EH (cell line): ENCODE measurements around the gene ZFAND3.

Source experiments
- DNase-seq: peaks from one replicate; pipeline ENCODE4 v3.0.0-alpha.2; 2015; ENCODE audit warnings: low read depth

The ZFAND3 gene

DNA sequence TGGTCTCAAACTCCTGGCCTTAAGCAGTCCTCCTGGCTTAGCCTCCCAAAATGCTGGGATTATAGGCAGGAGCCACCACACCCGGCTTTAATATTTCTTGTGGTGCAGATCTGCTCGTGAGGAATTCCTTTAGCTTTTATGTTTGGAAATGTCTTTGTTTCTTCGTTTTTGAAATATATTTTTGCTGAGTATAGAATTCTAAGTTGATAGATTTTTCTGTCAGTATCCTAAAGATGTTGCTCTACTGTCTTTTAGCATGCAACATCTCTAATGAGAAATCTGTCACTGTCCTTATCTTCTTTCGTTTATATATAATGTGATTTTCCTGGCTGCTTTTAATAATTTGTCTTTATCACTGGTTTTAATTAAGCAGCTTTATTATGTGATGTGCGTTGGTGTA lies 75.1 kb downstream of the ZFAND3 start:
- DNase-seq: no peak

DNA sequence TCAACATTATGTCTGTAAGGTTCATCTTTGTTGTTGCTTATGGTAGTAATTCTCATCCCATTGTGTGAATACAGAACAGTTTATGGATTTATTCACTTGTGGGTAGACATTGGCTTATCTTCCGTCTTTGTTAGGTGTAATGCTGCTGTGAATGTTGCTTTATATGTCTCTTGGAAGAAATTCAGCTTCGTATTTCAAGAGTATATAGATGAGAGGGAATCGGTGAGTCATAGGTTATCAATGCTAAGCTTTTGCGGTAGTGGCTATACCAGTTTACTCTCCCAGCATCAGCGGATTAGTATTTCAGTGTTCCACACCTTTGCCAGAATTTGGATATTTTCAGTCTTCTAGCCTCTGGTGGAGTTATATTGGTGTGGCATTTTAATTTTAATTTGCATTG lies 77.8 kb downstream of the ZFAND3 start:
- peak; percentile 28 for DNase-seq

DNA sequence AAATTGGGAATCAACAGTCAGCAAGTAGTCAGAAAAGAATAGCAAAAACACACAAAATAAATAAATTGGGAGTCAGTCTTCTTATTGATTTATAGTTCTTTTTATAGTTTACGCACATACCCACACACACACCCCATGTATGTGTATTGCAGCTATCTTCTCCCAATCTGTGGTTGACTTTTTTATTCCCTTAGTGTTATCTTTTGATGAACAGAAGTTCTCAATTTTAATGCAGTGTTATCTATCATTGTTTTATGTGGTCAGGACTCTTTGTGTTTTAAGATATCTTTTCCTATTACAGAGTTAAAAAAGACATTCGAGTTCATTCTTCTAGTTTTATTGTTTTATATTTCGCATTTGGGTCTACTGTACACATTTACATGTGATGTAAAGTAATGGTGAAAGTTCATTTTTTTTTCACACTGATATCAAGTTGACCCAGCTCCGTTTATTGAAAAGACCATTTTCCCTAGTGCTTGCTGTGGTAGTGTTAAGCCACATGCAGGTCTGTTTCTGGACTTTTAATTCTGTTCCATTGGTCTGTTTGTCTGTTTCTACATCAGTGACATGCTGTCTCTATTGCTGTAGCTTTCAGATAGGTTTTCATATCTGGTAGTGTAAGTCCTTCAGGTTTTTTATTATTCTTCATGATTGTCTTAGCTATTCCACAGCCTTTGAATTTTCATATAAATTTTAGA lies 78.4 kb downstream of the ZFAND3 start:
- no peak for DNase-seq

DNA sequence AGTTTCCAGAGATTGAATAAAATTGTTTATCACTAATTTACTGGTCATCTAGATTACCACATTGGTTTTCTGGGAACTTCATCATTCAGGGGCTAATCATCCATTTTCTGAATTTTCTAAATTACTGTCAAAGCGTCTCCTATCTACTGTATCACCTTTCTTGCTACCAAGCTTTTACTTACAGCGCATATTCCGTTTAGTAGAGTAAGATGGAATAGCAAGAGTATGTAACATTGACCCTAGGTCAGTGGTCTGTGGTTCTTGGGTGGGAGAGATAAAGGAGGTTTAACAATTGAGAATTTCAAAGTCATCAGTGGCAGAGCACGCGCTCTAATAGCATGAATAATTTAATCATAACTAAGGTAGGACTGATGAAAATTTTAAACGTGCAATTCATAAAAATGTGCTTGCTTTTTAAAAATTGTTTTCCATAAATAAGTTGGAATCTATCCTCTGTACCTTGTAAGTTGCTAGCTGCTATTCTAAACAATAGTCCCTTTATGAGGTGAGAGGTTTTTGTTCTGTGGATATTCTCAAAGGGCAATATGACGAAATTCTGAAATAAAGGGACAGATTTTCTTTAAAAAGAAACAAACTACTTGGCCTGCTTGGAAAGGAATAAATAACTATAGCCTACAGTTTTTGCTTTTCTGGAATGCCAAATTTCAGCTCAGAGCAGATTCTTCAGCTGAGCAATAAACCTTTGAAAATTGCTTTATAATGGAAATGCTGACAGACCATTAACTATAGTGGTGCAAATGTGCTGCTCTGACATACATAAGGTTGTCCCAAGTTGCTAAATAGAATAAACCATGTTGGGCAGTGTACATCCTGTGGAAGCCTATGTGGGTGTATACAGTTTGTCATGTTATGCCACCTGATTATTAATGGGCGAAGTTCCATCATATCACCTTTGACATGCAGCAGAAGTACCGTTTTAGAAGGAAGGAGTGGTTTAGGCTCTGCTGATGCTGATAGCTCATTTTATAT lies 84.1 kb downstream of the ZFAND3 start:
- no peak for DNase-seq

DNA sequence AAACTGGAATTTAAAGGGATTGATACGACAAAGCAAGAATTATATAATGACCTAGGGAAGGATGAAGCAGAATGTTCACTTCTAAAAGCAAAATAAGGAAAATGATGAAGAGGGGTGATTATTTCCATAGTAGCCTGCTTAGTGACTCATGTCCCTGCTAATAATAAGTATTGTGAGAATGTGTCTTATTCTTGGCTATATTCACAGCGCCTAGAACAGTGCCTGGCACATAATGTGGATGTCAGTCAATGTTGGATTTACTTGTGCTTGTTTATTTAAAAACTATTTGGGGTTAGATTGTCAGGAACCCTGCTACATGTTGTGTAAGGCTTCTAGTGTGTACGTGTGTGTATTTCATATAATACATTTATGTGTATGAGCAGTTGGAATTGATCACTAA lies 85.1 kb downstream of the ZFAND3 start:
- peak; percentile 31 for DNase-seq

DNA sequence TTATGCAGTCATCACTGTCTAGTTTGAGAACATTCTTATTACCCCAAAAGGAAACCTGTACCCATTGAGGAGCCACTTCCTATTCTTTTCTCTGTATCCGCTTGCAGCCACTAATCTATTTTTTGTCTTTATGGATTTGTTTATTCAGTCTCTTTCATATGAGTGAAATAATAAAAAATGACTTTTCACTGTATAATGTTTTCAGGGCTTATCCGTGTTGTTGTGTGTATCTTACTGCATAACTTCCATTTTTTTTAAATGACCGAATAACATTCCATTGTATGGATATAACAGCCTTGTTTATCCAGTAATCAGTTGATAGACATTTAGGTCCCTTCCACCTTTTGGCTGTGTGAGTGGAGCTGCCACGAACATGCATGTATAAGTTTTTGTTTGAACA lies 86.6 kb downstream of the ZFAND3 start:
- peak; percentile 45 for DNase-seq

DNA sequence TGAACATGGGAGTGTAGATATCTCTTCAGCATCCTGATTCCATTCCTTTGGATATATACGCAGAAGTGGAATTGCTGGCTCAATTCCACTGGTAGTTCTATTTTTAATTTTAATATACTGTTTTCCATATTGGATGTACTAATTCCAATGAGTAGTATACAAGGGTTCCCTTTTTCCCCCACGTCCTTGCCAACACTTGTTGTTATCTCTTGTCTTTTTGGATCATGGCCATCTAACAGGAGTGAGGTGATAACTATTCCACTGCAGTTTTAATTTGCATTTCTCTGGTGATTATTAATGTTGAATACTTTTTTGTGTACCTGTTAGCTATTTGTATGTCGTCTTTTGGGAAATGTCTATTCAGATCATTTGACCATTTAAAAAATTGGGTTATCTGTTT lies 91.5 kb downstream of the ZFAND3 start:
- no peak for DNase-seq

DNA sequence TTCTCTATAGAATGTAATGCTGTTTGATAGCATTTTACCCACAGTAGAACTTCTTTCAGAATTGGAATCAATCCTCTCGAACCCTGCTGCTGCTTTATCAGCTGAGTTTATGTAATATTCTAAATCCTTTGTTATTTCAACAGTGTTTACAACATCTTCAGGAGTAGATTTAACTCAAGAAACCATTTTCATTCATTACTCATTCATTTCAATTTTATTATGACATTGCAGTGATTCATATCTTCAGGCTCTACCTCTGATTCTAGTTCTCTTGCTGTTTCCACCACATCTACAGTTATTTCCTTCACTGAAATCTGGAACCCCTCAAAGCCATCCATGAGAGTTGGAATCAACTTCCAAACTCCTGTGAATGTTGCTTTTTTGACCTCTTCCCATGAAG lies 93.7 kb downstream of the ZFAND3 start:
- DNase-seq: peak; percentile 41

DNA sequence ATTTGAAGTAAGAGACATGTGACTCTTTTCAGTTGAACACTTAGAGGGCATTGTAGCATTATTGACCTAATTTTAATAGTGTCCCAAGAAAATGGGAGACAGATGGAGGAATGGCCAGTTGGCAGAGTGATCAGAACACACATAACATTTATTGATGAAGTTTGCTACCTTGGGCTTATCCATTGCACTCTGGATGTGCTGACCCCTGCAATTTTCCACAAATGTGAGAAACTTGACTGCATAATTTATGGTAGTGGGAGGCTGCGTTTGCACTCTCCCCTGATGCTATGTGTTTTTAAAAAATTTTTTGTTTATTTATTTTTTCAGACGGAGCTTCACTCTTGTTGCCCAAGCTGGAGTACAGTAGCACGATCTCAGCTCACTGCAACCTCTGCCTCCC lies 95.9 kb downstream of the ZFAND3 start:
- DNase-seq: no peak

DNA sequence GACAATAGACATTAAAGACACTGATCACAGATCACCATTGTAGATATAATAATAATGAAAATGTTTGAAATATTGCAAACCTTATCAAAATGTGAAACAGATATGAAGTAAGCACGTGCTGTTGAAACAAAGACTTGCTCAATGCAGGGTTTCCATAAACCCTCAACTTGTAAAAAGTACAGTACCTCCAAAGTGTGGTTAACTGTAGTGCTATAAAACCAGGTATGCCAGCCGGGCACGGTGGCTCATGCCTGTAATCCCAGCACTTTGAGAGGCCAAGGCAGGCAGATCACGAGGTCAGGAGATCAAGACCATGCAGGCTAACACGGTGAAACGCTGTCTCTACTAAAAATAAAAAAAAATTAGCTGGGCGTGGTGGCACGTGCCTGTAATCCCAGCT lies 96.6 kb downstream of the ZFAND3 start:
- DNase-seq: no peak

DNA sequence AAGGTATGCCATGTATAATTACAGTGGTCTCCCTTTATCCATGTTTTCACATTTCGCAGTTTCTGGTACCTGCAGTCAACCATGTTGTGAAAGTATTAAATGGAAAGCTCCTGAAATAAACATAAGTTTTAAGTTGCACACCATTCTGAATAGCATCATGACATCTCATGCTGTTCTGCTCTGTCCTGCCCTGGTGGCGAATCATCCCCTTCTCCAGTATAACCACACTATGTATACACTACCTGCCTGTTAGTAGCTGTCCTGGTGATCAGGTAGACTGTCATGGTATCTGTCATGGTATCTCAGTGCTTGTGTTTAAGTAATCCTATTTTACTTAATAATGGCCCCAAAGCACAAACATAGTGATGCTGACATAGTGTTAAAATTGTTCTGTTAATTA lies 97.1 kb downstream of the ZFAND3 start:
- no peak for DNase-seq

DNA sequence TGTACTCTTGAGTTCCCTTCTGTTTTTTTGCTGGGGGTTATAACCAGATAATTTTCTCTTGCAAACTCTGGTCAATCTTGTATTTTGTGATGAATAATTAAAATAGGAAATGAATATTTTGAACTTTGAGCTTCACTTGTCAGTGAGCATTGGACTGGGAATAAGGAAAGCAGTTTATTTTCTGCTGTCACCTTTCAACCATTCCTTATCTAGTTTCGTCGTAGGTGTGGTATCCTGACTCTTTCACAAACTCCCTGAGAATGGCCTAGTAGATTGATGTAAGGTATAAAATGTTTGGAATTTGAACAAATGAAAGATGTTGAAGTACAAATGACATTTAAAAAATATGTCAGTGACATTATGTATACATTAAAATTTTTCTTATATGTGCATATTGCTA lies 98.0 kb downstream of the ZFAND3 start:
- no peak for DNase-seq

DNA sequence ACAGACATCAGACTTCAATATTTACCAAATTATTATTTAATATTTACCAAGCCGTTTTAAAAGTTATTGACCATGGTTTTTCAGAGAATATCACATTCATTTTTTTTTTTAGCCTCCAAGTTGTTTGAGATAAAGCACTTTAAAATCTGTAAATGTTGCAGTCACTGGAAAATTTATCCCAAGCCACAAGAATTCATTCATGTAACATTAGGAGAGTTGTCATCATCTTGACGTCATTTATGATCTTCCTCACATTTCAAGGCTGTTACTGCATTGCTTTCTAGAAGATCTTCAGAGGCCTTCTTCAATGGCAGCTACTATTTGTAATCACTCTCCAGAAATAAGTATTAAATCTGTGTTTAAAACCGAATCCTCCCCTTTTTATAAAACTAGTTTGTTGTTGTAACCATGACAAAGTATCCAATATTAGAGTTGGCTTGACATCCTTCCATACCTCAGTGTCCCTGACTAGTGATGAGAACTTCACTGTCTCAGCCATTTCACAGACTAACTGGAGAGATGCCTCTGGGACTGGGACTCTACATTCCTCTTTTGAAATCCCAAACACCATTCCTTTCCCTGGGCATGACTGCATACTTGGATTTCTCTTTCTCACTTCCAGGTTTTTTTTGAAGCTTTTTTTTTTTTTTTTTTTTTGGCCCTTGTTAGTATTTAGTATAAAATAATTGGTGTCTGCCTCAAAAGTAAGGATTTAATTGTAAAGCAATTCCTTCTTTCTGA lies 100.1 kb downstream of the ZFAND3 start:
- peak; percentile 77 for DNase-seq

DNA sequence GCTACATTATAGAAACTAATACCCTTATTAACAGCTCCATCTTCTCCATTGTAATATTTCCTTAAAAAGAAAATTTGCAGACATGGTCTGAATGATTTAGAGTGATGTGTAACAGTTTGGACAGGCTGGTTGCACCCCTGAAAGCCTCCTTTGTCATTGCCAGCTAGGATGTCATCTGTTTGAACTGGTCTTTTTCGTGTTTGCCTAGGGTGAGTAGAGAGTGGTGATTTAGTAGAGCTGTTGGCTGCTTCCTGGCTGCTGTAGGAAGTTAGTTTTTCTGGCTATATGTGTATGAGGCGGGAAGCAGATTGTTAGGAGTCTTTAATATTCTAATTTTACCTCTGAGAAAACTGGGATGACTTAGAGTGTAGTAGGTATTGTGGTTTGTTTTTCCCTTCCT lies 101.1 kb downstream of the ZFAND3 start:
- DNase-seq: no peak

DNA sequence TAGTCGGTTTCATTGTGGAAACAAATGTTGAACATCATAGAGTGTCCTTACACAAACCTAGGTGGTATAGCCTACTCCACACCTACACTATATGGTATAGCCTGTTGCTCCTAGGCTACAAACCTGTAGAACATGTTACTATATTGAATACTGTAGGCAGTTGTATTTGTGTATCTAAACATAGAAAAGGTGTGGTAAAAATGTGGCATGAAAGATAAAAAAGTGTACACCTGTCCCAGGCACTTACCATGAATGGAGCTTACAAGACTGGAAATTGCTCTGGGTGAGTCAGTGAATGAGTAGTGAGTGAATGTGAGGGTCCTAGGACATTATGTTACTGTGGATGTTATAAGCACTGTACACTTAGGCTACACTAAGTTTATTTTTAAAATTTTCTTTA lies 103.0 kb downstream of the ZFAND3 start:
- no peak for DNase-seq

DNA sequence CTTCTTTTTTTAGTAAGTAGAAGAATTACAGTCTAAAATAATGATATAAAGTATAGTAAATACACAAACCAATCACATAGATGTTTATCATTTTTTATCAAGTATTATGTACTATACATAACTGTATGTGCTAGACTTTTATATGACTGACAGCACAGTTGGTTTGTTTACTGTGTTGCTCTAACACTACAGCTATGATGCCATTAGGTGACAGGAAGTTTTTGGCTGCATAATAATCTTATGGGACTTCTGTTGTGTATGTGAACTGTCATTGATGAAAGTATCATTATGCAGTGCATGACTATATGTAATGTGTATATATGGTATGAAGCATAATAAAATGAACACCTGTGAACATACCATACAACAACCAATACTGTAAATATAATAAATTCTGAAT lies 104.0 kb downstream of the ZFAND3 start:
- no peak for DNase-seq

DNA sequence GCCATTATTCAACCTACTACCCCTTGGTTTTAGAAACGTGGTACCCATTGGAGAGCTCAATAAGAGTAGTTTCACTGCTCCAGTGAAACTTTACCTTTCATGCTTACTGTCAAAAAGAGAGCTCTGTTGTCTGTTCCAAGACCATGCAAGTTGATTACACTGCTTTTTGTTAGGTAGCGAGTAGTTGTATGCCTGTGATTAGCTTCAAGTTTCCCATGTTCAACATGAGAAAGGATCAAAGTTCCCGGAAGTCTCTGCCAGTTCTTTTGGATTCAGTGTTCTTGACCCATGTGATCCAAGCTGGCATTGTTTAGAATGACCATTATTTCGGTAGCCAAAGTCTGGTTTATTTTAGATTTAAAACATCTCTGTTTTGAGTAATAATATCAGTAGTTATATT lies 107.1 kb downstream of the ZFAND3 start:
- DNase-seq: no peak

DNA sequence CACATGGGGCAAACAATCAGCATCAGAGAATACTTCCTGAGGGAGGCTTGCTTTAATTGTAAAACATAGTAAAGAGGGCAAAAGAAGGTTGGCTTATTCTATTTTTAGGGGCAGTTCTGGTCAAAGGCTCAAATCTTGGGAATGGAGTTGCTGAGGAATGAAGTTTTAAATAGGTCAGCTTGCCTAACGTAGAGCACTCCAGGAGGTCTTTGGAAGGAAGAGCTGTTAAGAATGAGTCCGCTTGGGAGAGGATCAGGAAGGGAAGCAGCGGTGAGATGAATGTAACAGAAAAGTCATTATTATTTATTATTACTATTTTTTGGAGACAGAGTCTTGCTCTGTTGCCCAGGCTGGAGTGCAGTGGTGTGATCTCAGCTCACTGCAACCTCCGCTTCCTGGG lies 108.7 kb downstream of the ZFAND3 start:
- peak; percentile 20 for DNase-seq

DNA sequence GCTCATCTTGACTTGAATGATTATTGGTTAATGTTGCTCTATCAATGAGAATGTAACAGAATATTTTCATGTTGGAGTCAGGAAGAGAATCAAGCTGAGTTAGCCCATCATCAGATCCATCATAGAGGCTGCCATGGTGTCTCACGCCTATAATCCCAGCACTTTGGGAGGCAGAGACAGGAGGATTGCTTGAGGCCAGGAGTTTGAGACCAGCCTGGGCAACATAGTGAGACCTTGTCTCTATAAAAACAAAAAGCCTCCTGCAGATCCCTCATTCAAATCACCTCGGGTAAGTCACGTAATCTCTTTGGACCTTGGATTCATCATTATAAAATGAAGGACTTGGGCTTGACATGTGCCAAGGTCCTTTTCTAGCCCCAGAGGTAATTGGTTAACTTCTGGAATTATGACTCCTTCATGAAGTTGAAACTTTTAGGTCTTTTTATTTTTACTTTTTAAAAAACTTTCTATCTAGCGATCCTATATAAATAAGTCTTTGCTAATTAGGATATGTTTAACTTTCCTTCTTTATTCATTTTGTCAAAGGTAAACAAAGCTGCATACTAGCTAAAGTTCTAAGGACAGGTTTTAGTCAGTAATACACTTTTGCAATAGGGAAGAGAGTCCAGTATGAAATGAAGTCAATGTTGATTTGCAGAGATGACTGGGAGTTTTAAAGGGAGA lies 110.9 kb downstream of the ZFAND3 start:
- no peak for DNase-seq

DNA sequence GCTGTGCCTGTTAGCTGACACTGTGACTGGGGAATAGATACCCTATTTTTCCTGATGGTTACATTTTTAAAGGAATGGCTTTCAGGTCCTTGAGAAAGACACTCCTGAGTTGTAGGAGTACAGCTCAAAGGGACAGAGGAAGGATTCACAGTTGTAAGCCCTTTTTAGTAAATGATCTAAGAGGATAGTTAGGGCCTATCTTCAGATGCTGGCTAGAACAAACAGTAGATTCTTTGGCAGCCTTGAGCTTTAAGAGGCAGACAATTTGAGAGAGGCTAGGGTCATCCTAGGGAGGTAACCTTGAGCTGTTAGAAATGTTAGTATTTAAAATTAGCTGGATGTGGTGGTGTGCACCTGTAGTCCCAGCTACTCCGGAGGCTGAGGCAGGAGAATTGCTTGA lies 111.5 kb downstream of the ZFAND3 start:
- no peak for DNase-seq

DNA sequence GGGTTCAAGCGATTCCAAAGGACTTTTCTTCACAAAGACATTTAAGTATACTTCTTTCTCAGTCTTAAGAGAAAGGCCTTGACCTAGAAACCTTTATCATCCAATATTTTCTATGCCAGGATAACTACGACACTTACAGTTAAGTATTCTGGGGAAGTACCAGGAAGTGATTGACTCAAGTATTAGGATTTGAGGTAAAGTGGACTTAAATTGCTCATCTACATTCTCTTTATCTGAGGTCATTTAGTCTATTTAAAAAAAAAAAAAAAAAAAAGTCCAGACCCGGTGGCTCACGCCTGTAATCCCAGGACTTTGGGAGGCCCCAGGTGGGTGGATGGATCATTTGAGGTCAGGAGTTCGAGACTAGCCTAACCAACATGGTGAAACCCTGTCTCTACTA lies 114.7 kb downstream of the ZFAND3 start:
- peak; percentile 24 for DNase-seq

DNA sequence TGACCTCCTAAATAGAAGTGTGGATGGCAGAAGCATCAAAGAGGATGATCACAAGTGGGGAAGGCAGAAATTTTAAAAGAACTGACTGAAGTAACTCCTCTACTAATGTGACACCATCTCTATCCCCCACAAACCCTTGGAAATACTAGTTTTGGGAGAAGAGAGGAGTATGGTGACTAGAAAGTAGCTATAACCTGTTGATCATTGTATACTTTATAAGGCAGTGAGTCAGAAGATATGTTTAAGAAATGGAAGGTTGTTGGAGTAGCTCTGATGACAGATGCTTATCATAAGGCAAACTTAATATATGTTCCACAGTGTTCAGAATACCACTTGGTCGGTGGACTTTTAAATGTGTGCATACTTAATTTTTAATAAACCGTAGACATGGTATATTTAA lies 116.6 kb downstream of the ZFAND3 start:
- no peak for DNase-seq
